T-helper 1 cell treated with Interleukin-12 subunit alpha and Interleukin-12 subunit beta and Interleukin-4 antibody, amounts not matched to agents 30 ng/mL and 1 ng/mL, for 36 hours (primary cell): ENCODE measurements around the gene PRELID1. TPM values are rescaled to one million over a fixed set of nuclear protein-coding genes. Genes with fewer than 3 reads are reported as not detected.

Experiments used
- intact Hi-C: fragments of 100-400 bp; cut with micrococcal nuclease; formaldehyde crosslinking; loops from one replicate; pipeline ENCODE4 v1.15.1; 2024
- total RNA-seq: library from RNA; stranded (reverse); gene quantifications from 2 replicates; pipeline ENCODE4 v1.2.3, GENCODE V29; 2022

Gene PRELID1
- total RNA-seq, 1 donor from 2014 or later, result 190 TPM

GRCh38 chr5:177354256-177354655, 50.7 kb downstream of the PRELID1 start:
- intact Hi-C loops, result loop anchor here (5.0 kb wide), 2 partner anchors 347 to 817 kb away; partner anchors contain the start of genes RNF44 and UIMC1

- intact Hi-C loops, result loop anchor here (5.0 kb wide), 3 partner anchors 347 to 817 kb away; partner anchors contain the start of genes NHP2, RNF44 and UIMC1
Measured at GRCh38 chr5:177354711-177355110, 51.1 kb downstream of the PRELID1 start.

GRCh38 chr5:177355162-177355867, 51.7 kb downstream of the PRELID1 start:
- intact Hi-C loops, result loop anchor here (5.0 kb wide), 1 partner anchor 797 kb away; the partner anchor contains the start of gene NHP2

- intact Hi-C loops, result loop anchor here (2.0 to 5.0 kb wide), 3 partner anchors 15 to 796 kb away; partner anchors contain the start of genes GRK6 and NHP2
Measured at GRCh38 chr5:177355868-177356168, 52.2 kb downstream of the PRELID1 start.

Other genes starting within 250 kb of the PRELID1 start
- gene FGFR4, start 216.9 kb upstream of the PRELID1 start, total RNA-seq, result 1.3 and 1.6 TPM in 2 replicates
- 115 and 116 TPM in 2 replicates for gene NSD1, start 170.0 kb upstream of the PRELID1 start, total RNA-seq
- 42.2 and 42.3 TPM in 2 replicates for gene RAB24, start 80 bp upstream of the PRELID1 start, total RNA-seq
- 32.5 and 36.1 TPM in 2 replicates for gene MXD3, start 8.1 kb downstream of the PRELID1 start, total RNA-seq
- 151 and 157 TPM in 2 replicates for gene LMAN2, start 47.9 kb downstream of the PRELID1 start, total RNA-seq
- 90.9 and 95.3 TPM in 2 replicates for gene RGS14, start 54.1 kb downstream of the PRELID1 start, total RNA-seq
- 0.32 TPM in 1 of 2 replicates, not detected in the other for gene SLC34A1, start 80.6 kb downstream of the PRELID1 start, total RNA-seq
- not detected in 2 replicates for gene PFN3, start 96.9 kb downstream of the PRELID1 start, total RNA-seq
- gene F12, start 105.8 kb downstream of the PRELID1 start, total RNA-seq, result 0.22 TPM in 1 of 2 replicates, not detected in the other
- 137 TPM in 2 replicates for gene GRK6, start 122.9 kb downstream of the PRELID1 start, total RNA-seq
- gene PRR7, start 143.0 kb downstream of the PRELID1 start, total RNA-seq, result 3.0 and 3.4 TPM in 2 replicates
- 6.0 and 8.7 TPM in 2 replicates for gene DBN1, start 169.8 kb downstream of the PRELID1 start, total RNA-seq
- 34.8 and 35.7 TPM in 2 replicates for gene PDLIM7, start 193.8 kb downstream of the PRELID1 start, total RNA-seq
- gene DOK3, start 206.0 kb downstream of the PRELID1 start, total RNA-seq, result 4.3 and 5.3 TPM in 2 replicates
- 106 and 126 TPM in 2 replicates for gene DDX41, start 213.2 kb downstream of the PRELID1 start, total RNA-seq